WTC11 (cell line): ENCODE results near the gene KRTAP5-4. TPM values are rescaled to one million over a fixed set of nuclear protein-coding genes. Genes with fewer than 3 reads are reported as not detected.
"Not testable (repeated sequence)": the region's sequence is repeated elsewhere in the genome, so short reads cannot be mapped to it uniquely, and the experiment has no call there.

Source experiments
- ATAC-seq: fragments of 200-7000 bp; cut with Tn5 transposase; 2 replicates; pipeline ENCODE4 v1.10.0; 2021; ENCODE audit warnings: mild to moderate bottlenecking, moderate library complexity
- CTCF ChIA-PET: fragments of 300-600 bp; sonication (Branson Sonifier 250); formaldehyde crosslinking; loops from one replicate; lab custom pipeline; 2021; ENCODE audit warnings: antibody characterized with exemption; lab: Charles Lee
- POLR2A ChIA-PET: fragments of 350-600 bp; sonication (Branson Sonifier 250); formaldehyde crosslinking; loops from one replicate; lab custom pipeline; 2021; ENCODE audit warnings: antibody characterized with exemption; lab: Charles Lee
- DNase-seq: peaks from one replicate; pipeline ENCODE4 v3.0.0; 2021; ENCODE audit warnings: low spot score
- H3K27ac Mint-ChIP-seq: 2 replicates; pipeline ENCODE4 v1.8.0; 2021; ENCODE audit warnings: mixed read lengths
- H3K27me3 Mint-ChIP-seq: 2 replicates; pipeline ENCODE4 v1.8.0; 2021; ENCODE audit warnings: low read depth, mild to moderate bottlenecking, moderate library complexity, mixed read lengths
- H3K36me3 Mint-ChIP-seq: 2 replicates; pipeline ENCODE4 v1.8.0; 2021; ENCODE audit warnings: mixed read lengths
- H3K4me1 Mint-ChIP-seq: 2 replicates; pipeline ENCODE4 v1.8.0; 2022; ENCODE audit warnings: mixed read lengths
- H3K4me3 Mint-ChIP-seq: 2 replicates; pipeline ENCODE4 v1.8.0; 2021; ENCODE audit warnings: mild to moderate bottlenecking, moderate library complexity, mixed read lengths
- H3K9me3 Mint-ChIP-seq: 2 replicates; pipeline ENCODE4 v1.8.0; 2021; ENCODE audit warnings: mixed read lengths
- CREB1 ChIP-seq: sonication (generic); formaldehyde crosslinking; IDR thresholded peaks from 2 replicates; pipeline ENCODE4 v1.8.0; 2023; ENCODE audit warnings: mild to moderate bottlenecking, missing genetic modification reagents
- EMX1 ChIP-seq: fragments of 250-450 bp; sonication (Bioruptor Pico); IDR thresholded peaks from 2 replicates; pipeline ENCODE4 v1.8.0; 2021; ENCODE audit warnings: mild to moderate bottlenecking
- FOXP1 ChIP-seq: sonication (generic); formaldehyde crosslinking; IDR thresholded peaks from 2 replicates; pipeline ENCODE4 v1.8.0; 2022; ENCODE audit warnings: missing genetic modification reagents, mild to moderate bottlenecking, moderate library complexity, borderline replicate concordance
- GABPB1 ChIP-seq: sonication (generic); formaldehyde crosslinking; IDR thresholded peaks from 2 replicates; pipeline ENCODE4 v1.8.1; 2023; ENCODE audit warnings: mild to moderate bottlenecking, missing genetic modification reagents
- GRHL2 ChIP-seq: fragments of 250-450 bp; sonication (Bioruptor Pico); IDR thresholded peaks from 2 replicates; pipeline ENCODE4 v1.8.0; 2022; ENCODE audit warnings: mild to moderate bottlenecking, moderate library complexity; ENCODE audit not compliant: insufficient replicate concordance, severe bottlenecking
- JUN ChIP-seq: sonication (generic); formaldehyde crosslinking; IDR thresholded peaks from 2 replicates; pipeline ENCODE4 v1.8.0; 2023; ENCODE audit warnings: mild to moderate bottlenecking, missing genetic modification reagents
- NFYB ChIP-seq: sonication (generic); formaldehyde crosslinking; conservative IDR thresholded peaks from 2 replicates; pipeline ENCODE4 v1.8.0; 2022; ENCODE audit warnings: low read depth, missing genetic modification reagents
- NR2C2 ChIP-seq: sonication (generic); formaldehyde crosslinking; IDR thresholded peaks from 2 replicates; pipeline ENCODE4 v1.8.0; 2022; ENCODE audit warnings: mild to moderate bottlenecking, missing genetic modification reagents
- NR3C1 ChIP-seq: sonication (generic); formaldehyde crosslinking; conservative IDR thresholded peaks from 2 replicates; pipeline ENCODE4 v1.8.1; 2023; ENCODE audit warnings: low read depth, mild to moderate bottlenecking, missing genetic modification reagents
- SMAD4 ChIP-seq: sonication (generic); formaldehyde crosslinking; IDR thresholded peaks from 2 replicates; pipeline ENCODE4 v1.8.0; 2022; ENCODE audit warnings: mild to moderate bottlenecking, missing genetic modification reagents
- ZNF671 ChIP-seq: fragments of 250-450 bp; sonication (Bioruptor Pico); IDR thresholded peaks from 2 replicates; pipeline ENCODE4 v1.8.0; 2021; ENCODE audit warnings: mild to moderate bottlenecking
- total RNA-seq: library from RNA; stranded (reverse); gene quantifications from 3 replicates; pipeline ENCODE4 v1.2.3, GENCODE V29; 2021
- TF ChIP-seq, protein P1 (sequence below): fragments of 200-600 bp; IDR thresholded peaks from 2 replicates; pipeline ENCODE4 v1.8.0; 2022; ENCODE audit warnings: antibody characterized with exemption
- TF ChIP-seq, protein P2 (sequence below): sonication (generic); formaldehyde crosslinking; IDR thresholded peaks from 2 replicates; pipeline ENCODE4 v1.8.1; 2023; ENCODE audit warnings: mild to moderate bottlenecking, moderate library complexity, missing genetic modification reagents
- TF ChIP-seq, protein P3 (sequence below): sonication (generic); formaldehyde crosslinking; conservative IDR thresholded peaks from 2 replicates; pipeline ENCODE4 v1.8.1; 2023; ENCODE audit warnings: mild to moderate bottlenecking, low read depth, missing genetic modification reagents, moderate library complexity
- TF ChIP-seq, protein P4 (sequence below): sonication (generic); formaldehyde crosslinking; IDR thresholded peaks from 2 replicates; pipeline ENCODE4 v1.8.1; 2022; ENCODE audit warnings: mild to moderate bottlenecking, missing genetic modification reagents, moderate library complexity, borderline replicate concordance
- TF ChIP-seq, protein P5 (sequence below): sonication (generic); formaldehyde crosslinking; IDR thresholded peaks from 2 replicates; pipeline ENCODE4 v1.8.1; 2022; ENCODE audit warnings: low read depth, missing genetic modification reagents, borderline replicate concordance
- TF ChIP-seq, protein P6 (sequence below): sonication (generic); formaldehyde crosslinking; IDR thresholded peaks from 2 replicates; pipeline ENCODE4 v1.8.0; 2022; ENCODE audit warnings: mild to moderate bottlenecking, missing genetic modification reagents
- TF ChIP-seq, protein P7 (sequence below): sonication (generic); formaldehyde crosslinking; IDR thresholded peaks from 2 replicates; pipeline ENCODE4 v1.8.1; 2022; ENCODE audit warnings: mild to moderate bottlenecking, moderate library complexity, missing genetic modification reagents

KRTAP5-4 gene
- total RNA-seq, 1 experiment from 2014 or later, result not detected

DNA sequence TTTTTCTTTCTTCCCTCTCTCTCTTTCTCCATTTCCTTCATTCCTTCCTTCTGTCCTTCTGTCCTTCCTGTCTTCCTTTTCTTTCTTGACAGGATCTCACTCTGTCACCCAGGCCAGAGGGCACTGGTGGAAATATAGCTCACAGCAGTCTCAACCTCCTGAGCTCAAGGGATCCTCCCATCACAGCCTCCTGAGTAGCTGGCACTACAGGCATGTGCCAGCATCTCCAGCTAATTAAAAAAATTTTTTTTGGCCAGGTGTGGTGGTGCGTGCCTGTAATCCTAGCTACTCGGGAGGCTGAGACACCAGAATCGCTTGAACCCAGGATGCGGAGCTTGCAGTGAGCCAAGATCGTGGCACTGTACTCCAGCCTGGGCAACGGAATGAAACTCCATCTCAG lies 45.1 kb downstream of the KRTAP5-4 start:
- ChIA-PET POLR2A (no interaction called here), CTCF (interaction anchor here (0.6 to 14.8 kb wide), 4 partner anchors 18 to 71 kb away, joined by 3 to 457 read pairs (median 85); no protein-coding TSS in a partner anchor)
- Mint-ChIP-seq H3K36me3 (peaks cover 3% of the 10 kb centered on the region; the same call in 1 of the 2 replicates), H3K27me3 (peaks cover 55% of the 10 kb centered on the region), H3K9me3 (peaks cover 13% of the 10 kb centered on the region), H3K27ac (no peak overlapping the region), H3K4me1 (no peaks in the 10 kb centered on the region), H3K4me3 (no peak overlapping the region)
- DNase-seq, result no peak
- no peak for TF ChIP-seq GRHL2 (CRISPR knock-in tag)
- TF ChIP-seq, protein P1, sequence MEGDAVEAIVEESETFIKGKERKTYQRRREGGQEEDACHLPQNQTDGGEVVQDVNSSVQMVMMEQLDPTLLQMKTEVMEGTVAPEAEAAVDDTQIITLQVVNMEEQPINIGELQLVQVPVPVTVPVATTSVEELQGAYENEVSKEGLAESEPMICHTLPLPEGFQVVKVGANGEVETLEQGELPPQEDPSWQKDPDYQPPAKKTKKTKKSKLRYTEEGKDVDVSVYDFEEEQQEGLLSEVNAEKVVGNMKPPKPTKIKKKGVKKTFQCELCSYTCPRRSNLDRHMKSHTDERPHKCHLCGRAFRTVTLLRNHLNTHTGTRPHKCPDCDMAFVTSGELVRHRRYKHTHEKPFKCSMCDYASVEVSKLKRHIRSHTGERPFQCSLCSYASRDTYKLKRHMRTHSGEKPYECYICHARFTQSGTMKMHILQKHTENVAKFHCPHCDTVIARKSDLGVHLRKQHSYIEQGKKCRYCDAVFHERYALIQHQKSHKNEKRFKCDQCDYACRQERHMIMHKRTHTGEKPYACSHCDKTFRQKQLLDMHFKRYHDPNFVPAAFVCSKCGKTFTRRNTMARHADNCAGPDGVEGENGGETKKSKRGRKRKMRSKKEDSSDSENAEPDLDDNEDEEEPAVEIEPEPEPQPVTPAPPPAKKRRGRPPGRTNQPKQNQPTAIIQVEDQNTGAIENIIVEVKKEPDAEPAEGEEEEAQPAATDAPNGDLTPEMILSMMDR, result no peak
- TF ChIP-seq, protein P2, sequence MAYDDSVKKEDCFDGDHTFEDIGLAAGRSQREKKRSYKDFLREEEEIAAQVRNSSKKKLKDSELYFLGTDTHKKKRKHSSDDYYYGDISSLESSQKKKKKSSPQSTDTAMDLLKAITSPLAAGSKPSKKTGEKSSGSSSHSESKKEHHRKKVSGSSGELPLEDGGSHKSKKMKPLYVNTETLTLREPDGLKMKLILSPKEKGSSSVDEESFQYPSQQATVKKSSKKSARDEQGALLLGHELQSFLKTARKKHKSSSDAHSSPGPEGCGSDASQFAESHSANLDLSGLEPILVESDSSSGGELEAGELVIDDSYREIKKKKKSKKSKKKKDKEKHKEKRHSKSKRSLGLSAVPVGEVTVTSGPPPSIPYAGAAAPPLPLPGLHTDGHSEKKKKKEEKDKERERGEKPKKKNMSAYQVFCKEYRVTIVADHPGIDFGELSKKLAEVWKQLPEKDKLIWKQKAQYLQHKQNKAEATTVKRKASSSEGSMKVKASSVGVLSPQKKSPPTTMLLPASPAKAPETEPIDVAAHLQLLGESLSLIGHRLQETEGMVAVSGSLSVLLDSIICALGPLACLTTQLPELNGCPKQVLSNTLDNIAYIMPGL, result no peak
- no peak for TF ChIP-seq NFYB (CRISPR knock-in tag)
- TF ChIP-seq CREB1, result no peak
- no peak for TF ChIP-seq NR3C1 (CRISPR knock-in tag)
- TF ChIP-seq, protein P3, sequence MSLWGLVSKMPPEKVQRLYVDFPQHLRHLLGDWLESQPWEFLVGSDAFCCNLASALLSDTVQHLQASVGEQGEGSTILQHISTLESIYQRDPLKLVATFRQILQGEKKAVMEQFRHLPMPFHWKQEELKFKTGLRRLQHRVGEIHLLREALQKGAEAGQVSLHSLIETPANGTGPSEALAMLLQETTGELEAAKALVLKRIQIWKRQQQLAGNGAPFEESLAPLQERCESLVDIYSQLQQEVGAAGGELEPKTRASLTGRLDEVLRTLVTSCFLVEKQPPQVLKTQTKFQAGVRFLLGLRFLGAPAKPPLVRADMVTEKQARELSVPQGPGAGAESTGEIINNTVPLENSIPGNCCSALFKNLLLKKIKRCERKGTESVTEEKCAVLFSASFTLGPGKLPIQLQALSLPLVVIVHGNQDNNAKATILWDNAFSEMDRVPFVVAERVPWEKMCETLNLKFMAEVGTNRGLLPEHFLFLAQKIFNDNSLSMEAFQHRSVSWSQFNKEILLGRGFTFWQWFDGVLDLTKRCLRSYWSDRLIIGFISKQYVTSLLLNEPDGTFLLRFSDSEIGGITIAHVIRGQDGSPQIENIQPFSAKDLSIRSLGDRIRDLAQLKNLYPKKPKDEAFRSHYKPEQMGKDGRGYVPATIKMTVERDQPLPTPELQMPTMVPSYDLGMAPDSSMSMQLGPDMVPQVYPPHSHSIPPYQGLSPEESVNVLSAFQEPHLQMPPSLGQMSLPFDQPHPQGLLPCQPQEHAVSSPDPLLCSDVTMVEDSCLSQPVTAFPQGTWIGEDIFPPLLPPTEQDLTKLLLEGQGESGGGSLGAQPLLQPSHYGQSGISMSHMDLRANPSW (CRISPR knock-in tag), result no peak
- TF ChIP-seq EMX1 (CRISPR knock-in tag), result no peak
- TF ChIP-seq GABPB1, result no peak
- no peak for TF ChIP-seq FOXP1 (CRISPR knock-in tag)
- TF ChIP-seq JUN (CRISPR knock-in tag), result no peak
- no peak for TF ChIP-seq SMAD4
- TF ChIP-seq, protein P4, sequence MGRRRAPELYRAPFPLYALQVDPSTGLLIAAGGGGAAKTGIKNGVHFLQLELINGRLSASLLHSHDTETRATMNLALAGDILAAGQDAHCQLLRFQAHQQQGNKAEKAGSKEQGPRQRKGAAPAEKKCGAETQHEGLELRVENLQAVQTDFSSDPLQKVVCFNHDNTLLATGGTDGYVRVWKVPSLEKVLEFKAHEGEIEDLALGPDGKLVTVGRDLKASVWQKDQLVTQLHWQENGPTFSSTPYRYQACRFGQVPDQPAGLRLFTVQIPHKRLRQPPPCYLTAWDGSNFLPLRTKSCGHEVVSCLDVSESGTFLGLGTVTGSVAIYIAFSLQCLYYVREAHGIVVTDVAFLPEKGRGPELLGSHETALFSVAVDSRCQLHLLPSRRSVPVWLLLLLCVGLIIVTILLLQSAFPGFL (CRISPR knock-in tag), result no peak
- TF ChIP-seq, protein P5, sequence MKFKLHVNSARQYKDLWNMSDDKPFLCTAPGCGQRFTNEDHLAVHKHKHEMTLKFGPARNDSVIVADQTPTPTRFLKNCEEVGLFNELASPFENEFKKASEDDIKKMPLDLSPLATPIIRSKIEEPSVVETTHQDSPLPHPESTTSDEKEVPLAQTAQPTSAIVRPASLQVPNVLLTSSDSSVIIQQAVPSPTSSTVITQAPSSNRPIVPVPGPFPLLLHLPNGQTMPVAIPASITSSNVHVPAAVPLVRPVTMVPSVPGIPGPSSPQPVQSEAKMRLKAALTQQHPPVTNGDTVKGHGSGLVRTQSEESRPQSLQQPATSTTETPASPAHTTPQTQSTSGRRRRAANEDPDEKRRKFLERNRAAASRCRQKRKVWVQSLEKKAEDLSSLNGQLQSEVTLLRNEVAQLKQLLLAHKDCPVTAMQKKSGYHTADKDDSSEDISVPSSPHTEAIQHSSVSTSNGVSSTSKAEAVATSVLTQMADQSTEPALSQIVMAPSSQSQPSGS (CRISPR knock-in tag), result no peak
- TF ChIP-seq, protein P6, sequence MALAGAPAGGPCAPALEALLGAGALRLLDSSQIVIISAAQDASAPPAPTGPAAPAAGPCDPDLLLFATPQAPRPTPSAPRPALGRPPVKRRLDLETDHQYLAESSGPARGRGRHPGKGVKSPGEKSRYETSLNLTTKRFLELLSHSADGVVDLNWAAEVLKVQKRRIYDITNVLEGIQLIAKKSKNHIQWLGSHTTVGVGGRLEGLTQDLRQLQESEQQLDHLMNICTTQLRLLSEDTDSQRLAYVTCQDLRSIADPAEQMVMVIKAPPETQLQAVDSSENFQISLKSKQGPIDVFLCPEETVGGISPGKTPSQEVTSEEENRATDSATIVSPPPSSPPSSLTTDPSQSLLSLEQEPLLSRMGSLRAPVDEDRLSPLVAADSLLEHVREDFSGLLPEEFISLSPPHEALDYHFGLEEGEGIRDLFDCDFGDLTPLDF, result no peak
- TF ChIP-seq, protein P7, sequence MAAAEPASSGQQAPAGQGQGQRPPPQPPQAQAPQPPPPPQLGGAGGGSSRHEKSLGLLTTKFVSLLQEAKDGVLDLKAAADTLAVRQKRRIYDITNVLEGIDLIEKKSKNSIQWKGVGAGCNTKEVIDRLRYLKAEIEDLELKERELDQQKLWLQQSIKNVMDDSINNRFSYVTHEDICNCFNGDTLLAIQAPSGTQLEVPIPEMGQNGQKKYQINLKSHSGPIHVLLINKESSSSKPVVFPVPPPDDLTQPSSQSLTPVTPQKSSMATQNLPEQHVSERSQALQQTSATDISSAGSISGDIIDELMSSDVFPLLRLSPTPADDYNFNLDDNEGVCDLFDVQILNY (CRISPR knock-in tag), result no peak
- no peak for TF ChIP-seq ZNF671
- no peak for TF ChIP-seq NR2C2 (CRISPR knock-in tag)
- ATAC-seq, result no peak

DNA sequence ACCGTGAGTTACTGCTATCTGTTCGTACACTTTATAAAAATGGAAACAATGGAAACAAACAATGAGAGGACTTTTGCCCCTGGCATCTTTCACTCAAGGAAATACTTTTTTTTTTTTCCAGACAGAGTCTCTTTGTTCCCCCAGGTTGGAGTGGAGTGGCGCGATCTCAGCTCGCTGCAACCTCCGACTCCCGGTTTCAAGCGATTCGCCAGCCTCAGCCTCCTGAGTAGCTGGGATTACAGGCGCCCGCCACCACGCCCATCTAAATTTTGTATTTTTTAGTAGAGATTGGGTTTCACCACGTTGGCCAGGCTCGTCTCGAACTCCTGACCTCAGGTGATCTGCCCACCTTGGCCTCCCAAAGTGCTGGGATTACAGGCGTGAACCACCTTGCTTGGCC lies 46.2 kb downstream of the KRTAP5-4 start:
- ATAC-seq, result not testable (repeated sequence)

More for the DNA sequence above, 46.2 kb downstream of the KRTAP5-4 start:
- not testable (repeated sequence) for H3K36me3 Mint-ChIP-seq, DNase-seq, H3K27ac Mint-ChIP-seq, H3K4me3 Mint-ChIP-seq, H3K4me1 Mint-ChIP-seq
- peaks cover 13% of the 10 kb centered on the region for H3K9me3 Mint-ChIP-seq
- ChIA-PET CTCF (interaction anchor here (1.1 to 14.8 kb wide), 5 partner anchors 11 to 59 kb away, joined by 3 to 457 read pairs (median 57); no protein-coding TSS in a partner anchor), POLR2A (interaction anchor here (0.7 kb wide), 1 partner anchor 34 kb away, joined by 4 read pairs; no protein-coding TSS in a partner anchor)
- peaks cover 53% of the 10 kb centered on the region for H3K27me3 Mint-ChIP-seq
